ENCODE measurements around the gene IKZF3.

The IKZF3 gene

GRCh38 chr17:39742126-39742855 is 121.8 kb downstream of the IKZF3 start:
- Histone ChIP-seq H3K27ac (no peak overlapping the region), H3K9ac (no peak overlapping the region), H3K4me1 (ENCODE audit: low read depth, poor library complexity, severe bottlenecking) (peaks cover 19% of the 10 kb centered on the region), H3K36me3 (ENCODE audit: insufficient read depth) (no peaks in the 10 kb centered on the region), H3K79me2 (ENCODE audit: insufficient read depth, low read depth) (no peaks in the 10 kb centered on the region), H4K20me1 (ENCODE audit: insufficient read depth) (no peaks in the 10 kb centered on the region), H3K4me2 (no peak overlapping the region), H2AFZ (ENCODE audit: low read depth) (no peak overlapping the region), H3K27me3 (ENCODE audit: insufficient read depth, low read depth) (no peaks in the 10 kb centered on the region), H3K4me3 (IDR thresholded peaks at IDR 0.05; ENCODE audit: insufficient read depth, low read depth, low read length) (no peak overlapping the region)
- no peak for TF ChIP-seq CTCF (conservative IDR thresholded peaks at IDR 0.05; ENCODE audit: low read depth, low read length)

- Histone ChIP-seq H2AFZ (ENCODE audit: low read depth) (no peak overlapping the region), H3K4me3 (IDR thresholded peaks at IDR 0.05; ENCODE audit: insufficient read depth, low read depth, low read length) (no peak overlapping the region), H3K4me2 (no peak overlapping the region), H3K36me3 (ENCODE audit: insufficient read depth) (no peaks in the 10 kb centered on the region), H4K20me1 (ENCODE audit: insufficient read depth) (no peaks in the 10 kb centered on the region), H3K4me1 (ENCODE audit: low read depth, poor library complexity, severe bottlenecking) (peaks cover 27% of the 10 kb centered on the region), H3K27me3 (ENCODE audit: insufficient read depth, low read depth) (no peaks in the 10 kb centered on the region), H3K27ac (no peak overlapping the region), H3K9ac (no peak overlapping the region), H3K79me2 (ENCODE audit: insufficient read depth, low read depth) (no peaks in the 10 kb centered on the region)
- TF ChIP-seq CTCF (conservative IDR thresholded peaks at IDR 0.05; ENCODE audit: low read depth, low read length), result no peak
Measured at GRCh38 chr17:39740357-39741111, 123.6 kb downstream of the IKZF3 start.

GRCh38 chr17:39739885-39740356 is 124.2 kb downstream of the IKZF3 start:
- no peak overlapping the region for H3K4me2 ChIP-seq
- no peaks in the 10 kb centered on the region for H3K79me2 ChIP-seq (ENCODE audit: insufficient read depth, low read depth)
- no peak overlapping the region for H3K4me3 ChIP-seq (IDR thresholded peaks at IDR 0.05; ENCODE audit: insufficient read depth, low read depth, low read length)
- H2AFZ ChIP-seq (ENCODE audit: low read depth), result no peak overlapping the region
- no peaks in the 10 kb centered on the region for H3K36me3 ChIP-seq (ENCODE audit: insufficient read depth)
- peaks cover 27% of the 10 kb centered on the region for H3K4me1 ChIP-seq (ENCODE audit: low read depth, poor library complexity, severe bottlenecking)
- no peak overlapping the region for H3K27ac ChIP-seq
- no peak for TF ChIP-seq CTCF (conservative IDR thresholded peaks at IDR 0.05; ENCODE audit: low read depth, low read length)
- no peak overlapping the region for H3K9ac ChIP-seq
- H3K27me3 ChIP-seq (ENCODE audit: insufficient read depth, low read depth), result no peaks in the 10 kb centered on the region
- H4K20me1 ChIP-seq (ENCODE audit: insufficient read depth), result no peaks in the 10 kb centered on the region

GRCh38 chr17:39738983-39739884 is 124.9 kb downstream of the IKZF3 start:
- Histone ChIP-seq H3K4me3 (IDR thresholded peaks at IDR 0.05; ENCODE audit: insufficient read depth, low read depth, low read length) (no peak overlapping the region), H2AFZ (ENCODE audit: low read depth) (peak overlapping the region; percentile 72), H3K4me1 (ENCODE audit: low read depth, poor library complexity, severe bottlenecking) (peaks cover 27% of the 10 kb centered on the region), H3K27ac (peak overlapping the region; percentile 18; the same call in 1 of the 2 replicates), H4K20me1 (ENCODE audit: insufficient read depth) (no peaks in the 10 kb centered on the region), H3K4me2 (peak overlapping the region; percentile 84), H3K27me3 (ENCODE audit: insufficient read depth, low read depth) (no peaks in the 10 kb centered on the region), H3K9ac (peak overlapping the region; percentile 32; the same call in 1 of the 2 replicates), H3K36me3 (ENCODE audit: insufficient read depth) (no peaks in the 10 kb centered on the region), H3K79me2 (ENCODE audit: insufficient read depth, low read depth) (no peaks in the 10 kb centered on the region)
- no peak for TF ChIP-seq CTCF (conservative IDR thresholded peaks at IDR 0.05; ENCODE audit: low read depth, low read length)
